ENCODE results near the gene SLC1A2.

The SLC1A2 gene

DNA sequence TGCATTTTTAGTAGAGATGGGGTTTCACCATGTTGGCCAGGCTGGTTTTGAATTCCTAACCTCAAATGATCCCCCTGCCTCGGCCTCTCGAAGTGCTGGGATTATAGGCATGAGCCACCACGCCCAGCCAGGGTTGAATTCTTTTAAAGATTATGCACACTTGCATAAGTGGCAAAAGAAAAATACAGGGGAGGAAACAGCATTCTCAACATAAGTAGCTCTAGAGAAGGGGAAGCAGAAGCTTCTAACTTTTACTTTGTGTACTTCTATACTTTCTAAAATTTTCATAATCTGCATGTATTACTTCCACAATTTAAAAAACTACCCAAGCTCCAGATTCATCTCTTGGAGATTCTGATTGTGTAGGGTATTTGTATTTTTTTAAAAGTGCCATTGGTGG, 108.0 kb downstream of the SLC1A2 start:
- TF ChIP-seq, protein P1, sequence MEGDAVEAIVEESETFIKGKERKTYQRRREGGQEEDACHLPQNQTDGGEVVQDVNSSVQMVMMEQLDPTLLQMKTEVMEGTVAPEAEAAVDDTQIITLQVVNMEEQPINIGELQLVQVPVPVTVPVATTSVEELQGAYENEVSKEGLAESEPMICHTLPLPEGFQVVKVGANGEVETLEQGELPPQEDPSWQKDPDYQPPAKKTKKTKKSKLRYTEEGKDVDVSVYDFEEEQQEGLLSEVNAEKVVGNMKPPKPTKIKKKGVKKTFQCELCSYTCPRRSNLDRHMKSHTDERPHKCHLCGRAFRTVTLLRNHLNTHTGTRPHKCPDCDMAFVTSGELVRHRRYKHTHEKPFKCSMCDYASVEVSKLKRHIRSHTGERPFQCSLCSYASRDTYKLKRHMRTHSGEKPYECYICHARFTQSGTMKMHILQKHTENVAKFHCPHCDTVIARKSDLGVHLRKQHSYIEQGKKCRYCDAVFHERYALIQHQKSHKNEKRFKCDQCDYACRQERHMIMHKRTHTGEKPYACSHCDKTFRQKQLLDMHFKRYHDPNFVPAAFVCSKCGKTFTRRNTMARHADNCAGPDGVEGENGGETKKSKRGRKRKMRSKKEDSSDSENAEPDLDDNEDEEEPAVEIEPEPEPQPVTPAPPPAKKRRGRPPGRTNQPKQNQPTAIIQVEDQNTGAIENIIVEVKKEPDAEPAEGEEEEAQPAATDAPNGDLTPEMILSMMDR (IDR thresholded peaks at IDR 0.05) = no peak

DNA sequence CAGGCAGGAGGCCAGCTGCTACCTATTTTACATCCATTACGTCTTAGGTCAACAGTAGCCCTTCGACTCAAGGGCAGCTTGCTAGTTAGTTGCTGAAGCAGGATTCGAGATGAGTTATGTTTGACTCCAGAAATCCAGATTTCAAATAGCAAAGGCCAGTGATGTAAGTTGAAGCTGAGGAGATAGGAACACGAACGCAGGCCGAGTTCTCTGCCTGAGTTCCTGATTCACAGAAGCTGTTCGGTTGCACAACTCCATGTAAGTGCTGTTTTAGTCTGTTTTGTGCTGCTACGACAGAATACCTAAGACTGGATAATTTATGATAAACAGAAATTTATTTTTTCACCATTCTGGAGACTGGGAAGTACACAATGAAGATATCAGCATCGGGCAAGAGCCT, 111.2 kb downstream of the SLC1A2 start:
- TF ChIP-seq, protein P1 (IDR thresholded peaks at IDR 0.05) = no peak

DNA sequence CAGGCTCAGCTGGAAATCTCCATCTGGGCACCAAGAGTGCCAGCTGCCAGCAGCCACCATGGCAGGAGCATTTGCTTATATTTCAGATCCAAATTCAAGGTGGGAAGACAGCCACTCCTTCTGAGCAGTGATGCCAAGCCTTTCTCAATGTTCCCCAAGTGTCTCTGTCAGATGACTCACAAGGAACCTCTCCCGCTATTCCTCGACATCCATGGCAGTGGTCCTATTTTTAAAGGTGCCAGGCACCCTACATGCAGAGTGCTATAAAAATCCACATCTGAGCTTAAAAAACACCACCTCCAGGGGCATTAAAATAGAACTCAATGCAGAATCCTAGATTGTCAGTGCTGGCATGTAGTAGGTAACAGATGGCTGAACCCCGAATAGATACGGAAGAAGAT, 112.1 kb downstream of the SLC1A2 start:
- TF ChIP-seq, protein P1 (IDR thresholded peaks at IDR 0.05) = no peak

DNA sequence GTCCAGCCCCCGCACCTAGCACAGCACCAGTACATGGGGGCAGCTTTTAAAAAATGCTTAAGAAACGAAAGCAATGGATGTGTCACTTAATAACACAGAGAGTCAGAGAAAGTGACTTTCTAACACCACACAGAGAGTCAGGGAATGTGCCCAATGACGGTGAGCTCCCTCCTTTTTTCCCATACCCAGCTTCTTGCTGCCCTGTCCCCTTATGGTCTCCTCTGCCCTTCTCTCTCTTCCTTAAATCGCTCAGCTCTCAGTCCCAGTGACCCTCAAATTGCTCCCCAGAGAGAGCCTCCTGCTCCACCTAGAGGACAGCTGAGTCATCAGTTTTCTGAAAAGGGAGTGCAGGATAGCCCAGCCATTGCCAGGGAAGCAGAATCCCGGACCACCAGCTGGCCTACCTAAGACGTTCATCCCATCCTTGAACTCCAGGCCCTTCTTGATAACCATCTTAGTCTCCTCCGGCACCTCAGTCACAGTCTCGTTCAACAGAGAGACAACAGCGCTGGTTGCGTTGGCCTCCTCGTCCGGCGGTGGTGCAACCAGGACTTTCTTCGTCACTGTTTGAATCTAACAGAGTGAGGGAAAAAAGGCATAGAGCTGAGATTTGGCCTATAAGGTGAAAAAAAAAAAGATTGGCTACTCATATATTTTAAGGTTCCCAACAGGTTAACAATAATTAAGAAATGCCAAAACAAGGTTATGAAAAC, 113.5 kb downstream of the SLC1A2 start:
- TF ChIP-seq, protein P1 (IDR thresholded peaks at IDR 0.05) = peak; percentile 41; the same call in 1 of the 2 replicates

DNA sequence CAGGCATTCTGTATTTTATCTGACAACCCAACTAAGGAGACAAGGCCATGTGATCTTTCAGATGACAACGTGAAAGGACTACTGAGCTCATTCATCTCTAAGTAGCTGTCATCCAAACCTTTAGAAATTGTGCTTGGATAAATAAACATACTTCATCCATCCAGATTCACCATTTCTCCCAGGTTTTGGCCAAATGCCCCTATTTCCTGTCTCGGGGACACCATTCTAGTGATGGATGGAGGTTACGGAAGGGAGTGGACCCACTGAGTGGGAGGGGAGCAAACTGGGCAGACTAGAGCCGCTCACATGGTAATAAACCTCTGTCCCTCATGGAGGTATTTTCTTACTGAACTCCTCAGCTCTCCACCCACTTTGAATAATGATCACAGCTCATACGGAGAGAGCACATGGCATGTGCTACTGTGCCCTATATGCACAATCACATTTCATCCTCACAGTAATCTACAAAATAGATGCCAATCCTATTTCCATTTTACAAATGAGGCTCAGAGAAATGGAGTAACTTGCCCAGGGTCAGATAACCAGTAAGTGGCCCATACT, 114.4 kb downstream of the SLC1A2 start:
- TF ChIP-seq, protein P1 (IDR thresholded peaks at IDR 0.05) = no peak

DNA sequence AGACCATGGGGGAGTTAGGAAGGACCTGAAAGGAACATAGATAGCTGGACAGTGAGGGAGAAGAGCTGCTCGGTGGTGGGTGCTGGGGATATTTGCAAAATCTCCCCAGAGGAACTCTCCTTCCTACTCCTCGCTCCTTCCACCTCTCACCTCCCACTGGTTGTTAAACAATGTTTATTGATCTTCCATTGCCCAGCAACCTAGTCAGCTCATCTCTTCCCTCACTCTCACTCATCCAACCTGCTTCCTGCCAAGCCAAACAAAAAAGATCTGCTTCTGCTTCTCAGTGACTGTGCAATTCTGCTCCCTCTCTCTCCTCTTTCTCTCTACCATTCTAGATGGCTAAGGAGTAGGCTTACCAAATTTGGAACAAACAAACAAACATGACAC, 115.0 kb downstream of the SLC1A2 start:
- TF ChIP-seq, protein P1 (IDR thresholded peaks at IDR 0.05) = no peak

DNA sequence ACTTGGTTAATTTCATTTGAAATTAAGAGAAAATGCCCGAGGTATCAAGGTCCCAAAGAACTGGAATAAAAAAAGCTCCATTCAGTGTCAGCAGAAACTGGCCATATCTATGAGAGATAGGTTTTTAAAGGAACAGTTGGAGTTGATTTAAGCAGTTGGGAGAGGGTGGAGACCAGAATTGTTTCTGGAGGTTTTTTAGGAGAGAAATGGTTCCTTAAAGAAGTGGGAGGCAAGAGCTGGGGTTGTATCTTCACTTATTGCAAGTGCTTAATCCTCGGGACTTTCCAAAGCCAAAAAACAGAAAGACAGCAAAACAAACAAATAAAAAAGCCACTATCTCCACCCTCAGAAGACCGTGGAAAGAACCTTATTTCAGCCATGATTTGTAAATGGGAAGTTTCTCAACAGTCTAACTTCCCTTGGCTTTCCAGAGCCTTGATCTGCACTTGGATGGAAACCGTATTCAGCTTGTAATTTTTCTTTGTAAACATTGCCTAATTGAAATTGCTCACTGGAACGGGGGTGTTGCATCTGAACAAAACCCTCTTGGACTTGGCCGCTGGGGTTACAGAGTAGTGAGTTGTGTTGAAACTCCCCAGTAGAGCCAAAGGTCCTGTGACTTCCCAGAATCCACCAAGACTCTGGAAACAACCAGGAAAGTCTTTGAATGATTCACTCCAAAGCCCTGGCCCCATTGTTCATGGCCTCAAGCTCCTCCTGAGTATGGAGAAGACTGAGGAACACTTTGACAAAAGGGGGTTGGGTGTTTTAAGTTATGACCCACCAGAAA, 115.6 kb downstream of the SLC1A2 start:
- TF ChIP-seq, protein P1 (IDR thresholded peaks at IDR 0.05) = no peak

All from LNCAP (cell line).